OCI-LY3 (cell line): ENCODE data around the gene POLR1B.

Experiments
- CTCF ChIP-seq: fragments of 200-600, 300-600 bp; sonication (generic); IDR thresholded peaks from 2 replicates; pipeline ENCODE4 v1.5.1; 2014; ENCODE audit warnings: antibody characterized with exemption, low read length, low read depth
- EZH2phosphoT487 ChIP-seq: fragments of 200-600 bp; shearing (Covaris generic); IDR thresholded peaks from 2 replicates; pipeline ENCODE4 v1.6.1; 2018; ENCODE audit warnings: antibody characterized with exemption, mixed run types, low read depth

DNA sequence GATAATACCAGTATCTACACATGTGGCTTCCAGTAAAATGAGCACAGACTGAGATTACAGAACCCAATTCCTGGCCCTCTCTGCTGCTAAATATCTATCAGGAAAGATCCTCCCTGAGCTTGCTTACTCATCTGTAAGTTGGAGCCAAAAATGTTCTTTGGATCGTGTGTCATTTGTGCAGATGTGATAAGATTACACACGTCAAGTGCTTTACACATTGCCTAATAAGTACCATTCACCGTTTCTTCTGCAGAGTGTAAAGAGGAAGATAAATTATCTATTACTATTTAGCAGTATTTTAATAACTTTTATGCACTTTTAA lies 80.2 kb downstream of the POLR1B start:
- TF ChIP-seq EZH2phosphoT487 (no peak), CTCF (no peak)
